CD14-positive monocyte (primary cell): Measurements from ENCODE around the gene CERS2. TPM values are rescaled to one million over a fixed set of nuclear protein-coding genes. Genes with fewer than 3 reads are reported as not detected.

ENCODE experiments used
- DNase-seq, 3 donors: peaks; one replicate each; pipeline ENCODE4 v3.0.0-alpha.2; 2011 to 2022
- H2AFZ ChIP-seq: 2 replicates; pipeline ENCODE4 v1.6.0; 2012; ENCODE audit warnings: mild to moderate bottlenecking, low read depth, low read length, inconsistent platforms; ENCODE audit not compliant: insufficient read depth, poor library complexity, severe bottlenecking
- H3K27ac ChIP-seq, 2 donors: 1 replicate in 1 of 2; 2 replicates in 1 of 2; pipeline ENCODE4 v1.5.1; 2012 to 2013; ENCODE audit warnings: low read length in 2 of 2, control low read depth in 1 of 2, inconsistent platforms in 1 of 2, low read depth in 1 of 2, mild to moderate bottlenecking in 1 of 2
- H3K27me3 ChIP-seq, 2 donors: one replicate each; pipeline versions ENCODE4 v1.6.0 to v1.6.1; 2011 to 2013; ENCODE audit warnings: low read length in 2 of 2; ENCODE audit not compliant: control insufficient read depth in 2 of 2, insufficient read depth in 2 of 2
- H3K36me3 ChIP-seq, 2 donors: replicated peaks in 1 of 2; 1 replicate in 1 of 2; 2 replicates in 1 of 2; pipeline versions ENCODE4 v1.5.1 to v1.6.1; 2012 to 2013; ENCODE audit warnings: low read length in 2 of 2, control low read depth in 1 of 2, inconsistent platforms in 1 of 2, mild to moderate bottlenecking in 1 of 2; ENCODE audit not compliant: insufficient read depth in 2 of 2, control insufficient read depth in 1 of 2
- H3K4me1 ChIP-seq, 2 donors: 1 replicate in 1 of 2; 2 replicates in 1 of 2; pipeline versions ENCODE4 v1.5.1 to v1.6.1; 2012 to 2013; ENCODE audit warnings: low read length in 2 of 2, control low read depth in 1 of 2, inconsistent platforms in 1 of 2, mild to moderate bottlenecking in 1 of 2, moderate library complexity in 1 of 2; ENCODE audit not compliant: insufficient read depth in 2 of 2, control insufficient read depth in 1 of 2
- H3K4me2 ChIP-seq: replicated peaks from 2 replicates; pipeline ENCODE3; 2012; ENCODE audit warnings: low read length, moderate library complexity, mild to moderate bottlenecking; ENCODE audit not compliant: poor library complexity, severe bottlenecking; ENCODE audit errors: extremely low read depth
- H3K4me3 ChIP-seq, 3 experiments: fragments of 200-600 bp in 1 of 3; sonication (generic) in 1 of 3; replicated peaks in 1 of 3; 1 replicate in 2 of 3; 2 replicates in 1 of 3; pipeline ENCODE4 v1.5.1; 2011 to 2013; ENCODE audit warnings: low read length in 3 of 3, mild to moderate bottlenecking in 3 of 3, control low read depth in 2 of 3, low read depth in 2 of 3, inconsistent platforms in 1 of 3, moderate library complexity in 1 of 3
- H3K79me2 ChIP-seq: 2 replicates; pipeline ENCODE4 v1.6.0; 2012; ENCODE audit warnings: mild to moderate bottlenecking, control low read depth, inconsistent platforms, low read length, moderate library complexity; ENCODE audit not compliant: insufficient read depth
- H3K9ac ChIP-seq: 2 replicates; pipeline ENCODE4 v1.6.0; 2017; ENCODE audit warnings: low read length, mild to moderate bottlenecking; ENCODE audit not compliant: insufficient read depth, poor library complexity, severe bottlenecking
- H3K9me3 ChIP-seq, 2 donors: replicated peaks in 1 of 2; 1 replicate in 1 of 2; 2 replicates in 1 of 2; pipeline versions ENCODE4 v1.5.1 to v1.6.1; 2012 to 2013; ENCODE audit warnings: low read length in 2 of 2, control low read depth in 1 of 2; ENCODE audit not compliant: control insufficient read depth in 1 of 2, insufficient read depth in 1 of 2
- H4K20me1 ChIP-seq: 2 replicates; pipeline ENCODE4 v1.6.0; 2012; ENCODE audit warnings: mild to moderate bottlenecking, low read length, control low read depth, moderate library complexity; ENCODE audit not compliant: insufficient read depth
- H3K27ac Mint-ChIP-seq, 7 donors: one replicate each; pipeline ENCODE4 v1.8.0; 2020; ENCODE audit warnings: mild to moderate bottlenecking in 7 of 7, mixed read lengths in 7 of 7, moderate library complexity in 6 of 7, inconsistent platforms in 2 of 7
- H3K27me3 Mint-ChIP-seq, 3 donors: one replicate each; pipeline ENCODE4 v1.8.0; 2021 to 2022; ENCODE audit warnings: low read depth in 3 of 3, mild to moderate bottlenecking in 3 of 3, mixed read lengths in 3 of 3, moderate library complexity in 3 of 3, inconsistent platforms in 1 of 3
- H3K36me3 Mint-ChIP-seq, 2 donors: one replicate each; pipeline ENCODE4 v1.8.0; 2020; ENCODE audit warnings: mixed read lengths in 2 of 2, inconsistent platforms in 1 of 2, mild to moderate bottlenecking in 1 of 2
- H3K4me1 Mint-ChIP-seq: one replicate; pipeline ENCODE4 v1.8.0; 2020; ENCODE audit warnings: mild to moderate bottlenecking, mixed read lengths
- H3K4me3 Mint-ChIP-seq, 2 donors: one replicate each; pipeline ENCODE4 v1.8.0; 2020; ENCODE audit warnings: mild to moderate bottlenecking in 2 of 2, mixed read lengths in 2 of 2, moderate library complexity in 1 of 2
- H3K9me3 Mint-ChIP-seq, 7 donors: one replicate each; pipeline ENCODE4 v1.8.0; 2020 to 2022; ENCODE audit warnings: mixed read lengths in 7 of 7, mild to moderate bottlenecking in 6 of 7, moderate library complexity in 6 of 7, inconsistent platforms in 2 of 7
- CTCF ChIP-seq: fragments of 200-600 bp; IDR thresholded peaks from one replicate; pipeline ENCODE4 v1.8.0; 2022; ENCODE audit warnings: antibody characterized with exemption, mild to moderate bottlenecking
- WGBS: methylation state at CpG from one replicate; pipeline ENCODE4 v1.1.5; 2013; ENCODE audit warnings: missing lambda C conversion rate; ENCODE audit not compliant: insufficient coverage; 5-methylcytosine and 5-hydroxymethylcytosine counted together
- intact Hi-C, 2 donors: fragments of 100-400 bp; cut with micrococcal nuclease; formaldehyde crosslinking; loops; one replicate each; pipeline versions ENCODE4 v1.15.0 to v1.15.1; 2023
- polyA plus RNA-seq, 3 donors: library from polyadenylated mRNA; depleted of rRNA in 1 of 3; unstranded in 2 of 3; stranded (reverse) in 1 of 3; fragments of 300-500 nt in 2 of 3; fragments of >200 nt in 1 of 3; fragmentation: Illumina TruSeq in 2 of 3; gene quantifications; 1 replicate in 2 of 3; 2 replicates in 1 of 3; pipeline ENCODE4 v1.2.3, GENCODE V29; 2012 to 2021

The CERS2 gene
- polyA plus RNA-seq, 3 donors: 152 to 224 (median 200) TPM

DNA sequence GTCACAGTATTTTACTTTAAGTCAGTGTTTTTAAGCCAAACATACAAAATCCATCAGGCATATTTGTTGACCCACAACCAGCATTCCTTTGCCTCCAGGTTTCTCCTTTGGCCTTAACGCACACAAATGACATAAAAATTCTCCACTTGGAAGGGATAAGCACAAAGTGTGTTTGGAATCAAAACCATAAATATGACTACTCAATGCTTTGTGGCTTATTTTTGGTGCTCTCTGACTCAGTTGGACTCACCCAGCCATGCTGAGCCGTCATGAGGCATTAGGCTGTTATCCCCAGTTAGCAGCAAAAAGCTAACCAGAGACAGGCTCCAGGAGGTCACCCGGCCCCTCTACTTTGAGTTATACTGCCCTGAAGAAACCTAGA, 34.6 kb upstream of the CERS2 start:
- no peak for TF ChIP-seq CTCF
- Histone ChIP-seq H3K9ac (peak overlapping the region; percentile 87), H3K9me3 (no peaks in the 10 kb centered on the region), H3K27me3 (no peaks in the 10 kb centered on the region), H4K20me1 (no peaks in the 10 kb centered on the region), H3K79me2 (peaks cover 53% of the 10 kb centered on the region), H3K4me3 (peak overlapping the region in 2 of 3 experiments; percentile 73 to 88), H3K4me1 (peaks cover 44 to 50% of the 10 kb centered on the region in 2 donors), H2AFZ (peak overlapping the region; percentile 93), H3K36me3 (peaks cover 0 to 9% of the 10 kb centered on the region in 2 donors), H3K4me2 (peak overlapping the region; percentile 89), H3K27ac (peak overlapping the region in 1 of 2 donors; percentile 95)
- H3K27ac Mint-ChIP-seq: peak overlapping the region; percentile 97 to 99 (median 99)
- H3K36me3 Mint-ChIP-seq: peaks cover 4 to 10% of the 10 kb centered on the region in 2 donors
- peaks cover 53% of the 10 kb centered on the region for H3K4me1 Mint-ChIP-seq
- peak overlapping the region; percentile 97 to 98 for H3K4me3 Mint-ChIP-seq
- 88% methylated on average over 2 of the region's 3 CpGs for WGBS
- intact Hi-C loops: loop anchor here (5.0 to 10.0 kb wide), 6 partner anchors 37 to 158 kb away; partner anchors contain the start of genes LYSMD1 (in 2 of the 2), SCNM1 (in 2 of the 2), ARNT (in 1 of the 2) and CDC42SE1 (in 1 of the 2)
- no peak for DNase-seq
- H3K9me3 Mint-ChIP-seq: no peaks in the 10 kb centered on the region
- peaks cover 0 to 10% (median 0%) of the 10 kb centered on the region in 3 donors for H3K27me3 Mint-ChIP-seq

DNA sequence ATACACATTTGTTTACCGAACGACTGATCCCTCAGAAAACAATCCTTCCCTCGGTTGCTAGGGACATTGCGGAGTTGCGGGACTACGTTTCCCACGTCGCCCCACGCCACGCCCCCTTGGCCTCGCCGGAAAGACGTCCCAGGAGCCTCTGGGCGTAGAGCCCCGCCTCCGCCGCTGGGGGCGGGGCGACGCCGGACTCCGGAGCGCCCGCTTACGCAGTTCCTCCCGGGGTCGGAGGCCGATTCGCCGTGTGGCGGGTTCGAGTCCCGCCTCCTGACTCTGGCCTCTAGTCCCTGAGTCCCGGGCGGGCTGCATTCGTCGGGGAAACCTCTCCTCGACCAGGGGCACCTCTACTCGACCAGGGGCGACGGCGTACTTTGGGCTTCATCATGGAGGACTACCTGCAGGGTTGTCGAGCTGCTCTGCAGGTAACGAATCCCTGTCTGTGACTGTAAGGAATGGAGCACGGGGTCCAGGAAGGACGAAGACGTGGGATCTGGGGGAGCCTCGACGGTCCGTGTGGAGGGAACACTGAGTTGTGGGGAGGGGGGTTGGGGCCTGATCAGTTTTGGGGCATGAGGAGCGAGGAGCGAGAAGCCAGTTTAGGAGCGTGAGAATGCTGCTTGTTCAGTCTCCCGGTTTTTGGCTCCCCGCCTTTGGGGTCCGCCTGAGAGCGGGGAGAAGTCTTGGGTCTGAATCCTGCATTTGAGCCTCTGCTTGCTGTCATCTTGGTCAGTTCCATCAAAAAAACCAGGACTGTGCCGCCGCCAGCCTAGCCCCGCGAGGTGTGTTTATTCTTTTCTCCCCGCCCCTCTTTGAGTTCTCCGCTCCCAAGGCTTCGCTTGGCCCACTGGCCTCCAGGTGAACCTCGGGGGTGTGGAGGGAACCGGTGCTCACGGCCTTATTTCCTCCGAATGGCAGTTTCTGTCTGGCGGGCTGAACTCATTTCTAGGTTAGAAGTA, 33.9 kb upstream of the CERS2 start, which contains the start of gene PRUNE1:
TSS of gene PRUNE1 (plus strand) at position 206 of the 962 bp plus-strand sequence. CDS start at position 390, 184 bp downstream.
- H2AFZ ChIP-seq: peak within 1 kb of the TSS; percentile 93
- peak; percentile 99 to 100 (median 99) for DNase-seq
- no peak for TF ChIP-seq CTCF
- intact Hi-C loops: loop anchor here (5.0 to 10.0 kb wide), 6 partner anchors 36 to 159 kb away; partner anchors contain the start of genes LYSMD1 (in 2 of the 2), SCNM1 (in 2 of the 2), ARNT (in 1 of the 2) and CDC42SE1 (in 1 of the 2)
- H3K4me3 ChIP-seq: peak within 1 kb of the TSS; percentile 73 to 88 (median 78)
- peaks cover 4 to 10% of the 10 kb centered on the region in 2 donors for H3K36me3 Mint-ChIP-seq
- H3K27ac ChIP-seq: peak within 1 kb of the TSS; percentile 89 to 95
- H3K27me3 ChIP-seq: no peaks in the 10 kb centered on the region
- peaks cover 0 to 8% of the 10 kb centered on the region in 2 donors for H3K36me3 ChIP-seq
- H3K4me2 ChIP-seq: peak within 1 kb of the TSS; percentile 89
- WGBS: under 1% methylated on average over 64 of the region's 69 CpGs
- peak within 1 kb of the TSS; percentile 98 to 99 (median 99) for H3K27ac Mint-ChIP-seq
- peaks cover 51 to 57% of the 10 kb centered on the region in 2 donors for H3K4me1 ChIP-seq
- peaks cover 60% of the 10 kb centered on the region for H3K4me1 Mint-ChIP-seq
- H3K9me3 ChIP-seq: no peaks in the 10 kb centered on the region
- peak within 1 kb of the TSS; percentile 97 to 98 for H3K4me3 Mint-ChIP-seq
- no peaks in the 10 kb centered on the region for H4K20me1 ChIP-seq
- H3K27me3 Mint-ChIP-seq: peaks cover 0 to 10% (median 0%) of the 10 kb centered on the region in 3 donors
- H3K9ac ChIP-seq: peak within 1 kb of the TSS; percentile 87
- peaks cover 59% of the 10 kb centered on the region for H3K79me2 ChIP-seq
- no peaks in the 10 kb centered on the region for H3K9me3 Mint-ChIP-seq
